Measurements from ENCODE around the gene ALDH1A1. TPM values are rescaled to one million over a fixed set of nuclear protein-coding genes. Genes with fewer than 3 reads are reported as not detected.

The ALDH1A1 gene
- total and polyA plus RNA-seq, 2 donors (not counting 3 experiments of a cell fraction or from before 2014, with no cell fraction given) = 91.1 to 287 TPM

DNA sequence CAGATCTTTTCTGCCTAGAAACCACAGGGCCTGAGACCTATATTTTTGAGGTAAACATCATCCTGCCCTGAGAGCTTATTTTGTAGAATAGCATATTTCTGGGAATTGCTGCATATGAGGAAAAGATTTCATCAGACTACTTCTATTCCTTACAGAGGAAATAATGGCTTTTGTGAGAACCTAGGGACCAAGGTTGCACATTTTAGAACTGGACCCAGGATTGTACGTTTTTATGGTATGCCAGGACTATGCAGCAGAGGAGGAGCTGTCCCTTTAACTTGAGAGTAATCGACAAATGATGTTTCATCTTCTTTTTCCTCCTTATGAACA lies 2.2 kb upstream of the ALDH1A1 start:
- Histone ChIP-seq H3K36me3 (ENCODE audit: control insufficient read depth in 2 of 2, extremely low read depth in 1 of 2, insufficient read depth in 2 of 2, low read length in 2 of 2) (no peaks in the 10 kb centered on the region), H2AFZ (ENCODE audit: low read depth, low read length) (no peak overlapping the region), H3K27me3 (ENCODE audit: control insufficient read depth in 2 of 2, insufficient read depth in 2 of 2, low read length in 2 of 2) (no peaks in the 10 kb centered on the region), H3K9ac (replicated peaks; ENCODE audit: extremely low read depth, insufficient read depth, low read length) (no peak overlapping the region), H3K79me2 (ENCODE audit: control insufficient read depth, insufficient read depth, low read length) (peaks cover 5% of the 10 kb centered on the region), H3K4me2 (ENCODE audit: insufficient read depth, low read length) (no peak overlapping the region), H3K9me3 (replicated peaks; ENCODE audit: control insufficient read depth, insufficient read depth, low read length) (no peaks in the 10 kb centered on the region), H4K20me1 (replicated peaks; ENCODE audit: control insufficient read depth, extremely low read depth, insufficient read depth, low read length) (no peaks in the 10 kb centered on the region), H3K4me1 (ENCODE audit: control insufficient read depth, extremely low read depth, insufficient read depth, low read length) (no peaks in the 10 kb centered on the region), H3K27ac (ENCODE audit: insufficient read depth, low read depth, low read length) (no peak overlapping the region), H3K9me1 (replicated peaks; ENCODE audit: control insufficient read depth, extremely low read depth, insufficient read depth, low read length) (no peaks in the 10 kb centered on the region), H3K4me3 (replicated peaks in 1 of 3; ENCODE audit: insufficient read depth in 1 of 3, low read depth in 1 of 3, low read length in 3 of 3) (no peak overlapping the region)
- ChIA-PET CTCF (interaction anchor here (0.9 to 2.2 kb wide), 4 partner anchors 15 to 683 kb away, joined by 3 to 6 read pairs (median 3); no protein-coding TSS in a partner anchor), POLR2A (no interaction called here)
- no peak for DNase-seq (ENCODE audit: low read depth, low spot score)
- intact Hi-C loops (cut with micrococcal nuclease) = no loop called here
- dilution Hi-C loops (cut with MboI; ENCODE audit: extremely low pct_ligation_motif_present, low sequenced_read_pairs) = no loop called here
- no peak for FAIRE-seq
- no TSS peak for BruUV-seq (replicated peaks)
- TF ChIP-seq EZH2 (IDR thresholded peaks at IDR 0.05; ENCODE audit: borderline replicate concordance, low read depth, low read length, severe bottlenecking) (no peak), FOS (IDR thresholded peaks at IDR 0.05; ENCODE audit: borderline replicate concordance, insufficient read depth, low read length) (no peak), GATA2 (IDR thresholded peaks at IDR 0.05; ENCODE audit: insufficient read depth, insufficient read length, low read depth, low read length) (no peak), MYC (IDR thresholded peaks at IDR 0.05; ENCODE audit: low read depth, low read length) (no peak), JUN (IDR thresholded peaks at IDR 0.05; ENCODE audit: borderline replicate concordance, insufficient read depth, insufficient read length, low read depth) (no peak), POLR2A (IDR thresholded peaks at IDR 0.05; ENCODE audit: low read depth, low read length) (no peak), POLR2AphosphoS5 (IDR thresholded peaks at IDR 0.05; ENCODE audit: insufficient read depth, low read depth, low read length) (no peak)
- TF ChIP-seq, protein P1, sequence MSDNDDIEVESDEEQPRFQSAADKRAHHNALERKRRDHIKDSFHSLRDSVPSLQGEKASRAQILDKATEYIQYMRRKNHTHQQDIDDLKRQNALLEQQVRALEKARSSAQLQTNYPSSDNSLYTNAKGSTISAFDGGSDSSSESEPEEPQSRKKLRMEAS (IDR thresholded peaks at IDR 0.05; ENCODE audit: insufficient read depth, insufficient read length) = no peak
- TF ChIP-seq, protein P2, sequence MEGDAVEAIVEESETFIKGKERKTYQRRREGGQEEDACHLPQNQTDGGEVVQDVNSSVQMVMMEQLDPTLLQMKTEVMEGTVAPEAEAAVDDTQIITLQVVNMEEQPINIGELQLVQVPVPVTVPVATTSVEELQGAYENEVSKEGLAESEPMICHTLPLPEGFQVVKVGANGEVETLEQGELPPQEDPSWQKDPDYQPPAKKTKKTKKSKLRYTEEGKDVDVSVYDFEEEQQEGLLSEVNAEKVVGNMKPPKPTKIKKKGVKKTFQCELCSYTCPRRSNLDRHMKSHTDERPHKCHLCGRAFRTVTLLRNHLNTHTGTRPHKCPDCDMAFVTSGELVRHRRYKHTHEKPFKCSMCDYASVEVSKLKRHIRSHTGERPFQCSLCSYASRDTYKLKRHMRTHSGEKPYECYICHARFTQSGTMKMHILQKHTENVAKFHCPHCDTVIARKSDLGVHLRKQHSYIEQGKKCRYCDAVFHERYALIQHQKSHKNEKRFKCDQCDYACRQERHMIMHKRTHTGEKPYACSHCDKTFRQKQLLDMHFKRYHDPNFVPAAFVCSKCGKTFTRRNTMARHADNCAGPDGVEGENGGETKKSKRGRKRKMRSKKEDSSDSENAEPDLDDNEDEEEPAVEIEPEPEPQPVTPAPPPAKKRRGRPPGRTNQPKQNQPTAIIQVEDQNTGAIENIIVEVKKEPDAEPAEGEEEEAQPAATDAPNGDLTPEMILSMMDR (IDR thresholded peaks at IDR 0.05; ENCODE audit: extremely low read depth in 1 of 2, insufficient read depth in 1 of 2, low read depth in 1 of 2, low read length in 2 of 2) = no peak
